Thyroid gland (tissue), 4 donors: ENCODE measurements around the gene C20orf173. TPM values are rescaled to one million over a fixed set of nuclear protein-coding genes. Genes with fewer than 3 reads are reported as not detected.

Experiments used
- DNase-seq, 2 donors: peaks; one replicate each; pipeline ENCODE4 v3.0.0-alpha.2; 2019
- H3K27ac ChIP-seq, 3 donors: fragments of 200-600 bp; sonication (generic); 1 replicate in 2 of 3; 2 replicates in 1 of 3; pipeline ENCODE4 v1.5.1; 2016 to 2019; ENCODE audit warnings: mild to moderate bottlenecking in 1 of 3, moderate library complexity in 1 of 3
- H3K27me3 ChIP-seq: fragments of 200-600 bp; sonication (generic); one replicate; pipeline ENCODE4 v1.5.1; 2019
- H3K36me3 ChIP-seq, 2 donors: fragments of 200-600 bp; sonication (generic); one replicate each; pipeline ENCODE4 v1.5.1; 2016 to 2019
- H3K4me1 ChIP-seq, 2 donors: fragments of 200-600 bp; sonication (generic); one replicate each; pipeline ENCODE4 v1.5.1; 2017 to 2019
- H3K4me3 ChIP-seq, 3 donors: fragments of 200-600 bp; sonication (generic); replicated peaks in 1 of 3; 1 replicate in 2 of 3; 2 replicates in 1 of 3; pipeline ENCODE4 v1.5.1; 2016; ENCODE audit warnings: mild to moderate bottlenecking in 1 of 3
- H3K9me3 ChIP-seq: fragments of 200-600 bp; sonication (generic); one replicate; pipeline ENCODE4 v1.5.1; 2017
- POLR2A ChIP-seq, 2 donors: fragments of 450-650 bp; IDR thresholded peaks; one replicate each; pipeline ENCODE4 v1.6.1; 2017; ENCODE audit warnings: antibody characterized with exemption in 2 of 2, mild to moderate bottlenecking in 2 of 2, moderate library complexity in 1 of 2
- WGBS, 2 donors: methylation state at CpG; one replicate each; pipeline ENCODE4 v1.1.5; 2017; 5-methylcytosine and 5-hydroxymethylcytosine counted together
- intact Hi-C: fragments of 100-400 bp; cut with DNase I; formaldehyde crosslinking; loops from one replicate; pipeline ENCODE4 v1.15.1; 2023
- total RNA-seq, 4 donors: library from RNA; depleted of rRNA; stranded (reverse); fragments of >200 nt; gene quantifications; one replicate each; pipeline ENCODE4 v1.2.3, GENCODE V29; 2016
- TF ChIP-seq, protein P1 (sequence below), 6 experiments: fragments of 200-600 bp in 3 of 6; fragments of 450-650 bp in 3 of 6; sonication (generic) in 3 of 6; IDR thresholded peaks; one replicate each; pipeline ENCODE4 v1.5.1; 2016 to 2019; ENCODE audit warnings: antibody characterized with exemption in 6 of 6, mild to moderate bottlenecking in 2 of 6, inconsistent platforms in 1 of 6, moderate library complexity in 1 of 6

Gene C20orf173
- total RNA-seq, 4 donors from 2014 or later, result not detected

DNA sequence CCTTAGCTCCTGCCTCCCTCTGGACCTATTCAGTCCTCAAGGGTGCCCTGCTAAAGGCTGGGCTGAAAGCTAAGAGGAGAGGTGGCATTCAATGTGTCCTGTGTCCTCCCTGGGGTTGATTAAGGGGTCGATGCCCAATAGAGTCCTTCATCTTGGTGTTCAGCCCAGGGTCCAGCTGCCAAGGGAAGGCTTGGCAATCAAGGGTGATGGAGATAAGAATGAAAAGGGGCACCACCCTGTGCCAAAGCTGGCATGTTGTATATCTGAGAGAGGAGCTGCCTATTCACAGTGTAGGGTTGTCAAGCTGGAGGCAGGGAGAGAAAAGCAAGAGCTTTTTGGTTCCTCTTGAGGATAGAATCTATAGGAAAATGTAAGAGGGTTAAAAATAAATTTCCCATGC is 12.3 kb downstream of the C20orf173 start:
- Histone ChIP-seq H3K36me3 (no peaks in the 10 kb centered on the region), H3K27me3 (no peaks in the 10 kb centered on the region), H3K27ac (no peak overlapping the region), H3K9me3 (no peaks in the 10 kb centered on the region), H3K4me3 (no peak overlapping the region), H3K4me1 (no peaks in the 10 kb centered on the region)
- 71 to 79% methylated on average over 1 of the region's 1 CpG for WGBS, 2 donors
- TF ChIP-seq POLR2A (IDR thresholded peaks at IDR 0.05), result no peak
- TF ChIP-seq, protein P1, sequence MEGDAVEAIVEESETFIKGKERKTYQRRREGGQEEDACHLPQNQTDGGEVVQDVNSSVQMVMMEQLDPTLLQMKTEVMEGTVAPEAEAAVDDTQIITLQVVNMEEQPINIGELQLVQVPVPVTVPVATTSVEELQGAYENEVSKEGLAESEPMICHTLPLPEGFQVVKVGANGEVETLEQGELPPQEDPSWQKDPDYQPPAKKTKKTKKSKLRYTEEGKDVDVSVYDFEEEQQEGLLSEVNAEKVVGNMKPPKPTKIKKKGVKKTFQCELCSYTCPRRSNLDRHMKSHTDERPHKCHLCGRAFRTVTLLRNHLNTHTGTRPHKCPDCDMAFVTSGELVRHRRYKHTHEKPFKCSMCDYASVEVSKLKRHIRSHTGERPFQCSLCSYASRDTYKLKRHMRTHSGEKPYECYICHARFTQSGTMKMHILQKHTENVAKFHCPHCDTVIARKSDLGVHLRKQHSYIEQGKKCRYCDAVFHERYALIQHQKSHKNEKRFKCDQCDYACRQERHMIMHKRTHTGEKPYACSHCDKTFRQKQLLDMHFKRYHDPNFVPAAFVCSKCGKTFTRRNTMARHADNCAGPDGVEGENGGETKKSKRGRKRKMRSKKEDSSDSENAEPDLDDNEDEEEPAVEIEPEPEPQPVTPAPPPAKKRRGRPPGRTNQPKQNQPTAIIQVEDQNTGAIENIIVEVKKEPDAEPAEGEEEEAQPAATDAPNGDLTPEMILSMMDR (IDR thresholded peaks at IDR 0.05), result no peak
- intact Hi-C loops, result no loop called here
- no peak for DNase-seq

DNA sequence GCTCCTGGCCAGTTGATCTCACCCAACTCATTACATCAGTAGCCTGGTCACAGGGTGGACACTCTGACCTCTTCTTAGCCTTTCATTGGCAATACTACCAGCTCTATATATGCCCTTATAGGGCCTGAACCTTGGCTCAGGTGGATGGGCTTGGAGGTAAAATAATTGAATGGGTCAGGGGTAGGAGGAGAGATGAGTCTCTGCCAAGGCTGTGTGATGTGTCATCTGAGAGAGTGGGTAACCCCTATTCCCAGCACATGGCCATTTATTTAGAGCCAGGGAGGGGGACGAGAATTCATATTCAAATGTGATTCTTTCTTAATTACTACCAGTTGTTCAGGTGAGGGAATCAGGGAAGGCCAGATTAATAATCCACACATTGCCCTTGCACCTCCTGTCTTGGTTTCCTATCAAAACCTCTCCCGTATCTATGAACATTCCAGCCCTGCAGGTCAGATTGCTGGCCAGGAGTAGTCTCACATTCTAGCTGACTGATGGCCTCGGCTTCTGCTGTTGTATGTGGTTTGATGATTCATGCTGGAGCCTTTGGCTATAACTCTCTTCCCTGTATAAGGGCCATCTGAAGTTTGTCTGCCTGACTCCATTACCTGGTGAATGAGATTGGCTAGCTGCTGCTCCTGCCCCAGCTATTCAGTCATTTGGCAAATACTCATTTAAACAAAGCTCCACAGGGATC is 13.4 kb downstream of the C20orf173 start:
- no peak overlapping the region for H3K27ac ChIP-seq
- H3K4me3 ChIP-seq, result no peak overlapping the region
- H3K36me3 ChIP-seq, result peaks cover 0 to 6% of the 10 kb centered on the region in 2 donors
- intact Hi-C loops, result no loop called here
- no peaks in the 10 kb centered on the region for H3K4me1 ChIP-seq
- TF ChIP-seq, protein P1 (IDR thresholded peaks at IDR 0.05), result no peak
- no peak for TF ChIP-seq POLR2A (IDR thresholded peaks at IDR 0.05)
- DNase-seq, result no peak
- no peaks in the 10 kb centered on the region for H3K27me3 ChIP-seq
- H3K9me3 ChIP-seq, result no peaks in the 10 kb centered on the region
- 77 to 85% methylated on average over 3 of the region's 3 CpGs for WGBS, 2 donors

DNA sequence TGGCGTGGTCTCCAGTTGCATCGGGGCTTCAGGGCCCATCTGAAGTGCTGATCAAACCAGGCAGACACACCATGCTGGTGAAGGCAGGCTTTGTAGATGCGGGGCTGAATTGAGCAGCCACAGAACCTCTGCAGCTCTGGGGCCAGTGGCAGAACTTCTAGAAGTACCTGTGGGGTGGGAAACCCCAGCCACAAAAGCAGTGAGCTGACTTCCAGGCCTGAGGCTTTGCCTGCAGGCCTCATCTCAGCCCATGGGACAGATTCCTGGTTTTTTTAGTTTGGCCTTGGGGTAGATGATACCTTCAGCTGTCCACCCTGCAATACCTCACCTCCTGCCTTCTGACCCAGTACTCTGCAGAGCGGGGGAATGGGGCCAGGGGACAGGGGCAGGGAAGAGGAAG is 14.1 kb downstream of the C20orf173 start:
- intact Hi-C loops, result no loop called here
- H3K27me3 ChIP-seq, result no peaks in the 10 kb centered on the region
- H3K4me1 ChIP-seq, result no peaks in the 10 kb centered on the region
- no peaks in the 10 kb centered on the region for H3K9me3 ChIP-seq
- DNase-seq, result no peak
- peaks cover 0 to 13% of the 10 kb centered on the region in 2 donors for H3K36me3 ChIP-seq
- no peak overlapping the region for H3K4me3 ChIP-seq
- WGBS, 2 donors, result 94 to 100% methylated on average over 2 to 4 of the region's 4 CpGs
- H3K27ac ChIP-seq, result no peak overlapping the region
- TF ChIP-seq, protein P1 (IDR thresholded peaks at IDR 0.05), result no peak
- TF ChIP-seq POLR2A (IDR thresholded peaks at IDR 0.05), result no peak

DNA sequence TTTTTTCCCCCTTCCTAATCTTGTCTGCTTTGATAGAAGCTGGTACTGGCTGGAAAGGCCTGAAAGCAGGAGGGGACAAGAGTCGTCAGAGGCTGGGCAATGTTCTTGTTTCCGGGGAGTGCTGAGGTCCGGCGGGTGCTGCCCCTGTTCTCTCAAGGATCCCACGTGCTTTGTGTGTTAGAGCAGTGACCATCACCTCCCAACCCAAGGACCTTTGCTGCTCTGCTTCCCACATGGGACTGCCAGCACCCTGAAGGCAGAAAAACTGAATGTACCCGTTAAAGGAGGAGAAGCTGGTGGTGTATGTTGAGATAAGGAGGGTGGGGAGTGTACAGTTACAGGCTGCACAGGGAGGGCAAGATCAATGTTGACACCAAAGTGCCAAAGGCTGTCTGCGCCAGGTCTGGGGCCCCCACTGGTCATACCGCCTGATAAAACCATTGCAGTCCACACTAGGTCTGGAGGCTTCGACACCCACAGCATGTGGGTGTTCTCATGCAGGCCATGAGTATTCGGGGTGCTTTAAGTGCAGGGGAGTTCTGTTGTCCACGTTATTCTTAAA is 15.0 kb downstream of the C20orf173 start:
- TF ChIP-seq, protein P1 (IDR thresholded peaks at IDR 0.05), result no peak
- no peak for TF ChIP-seq POLR2A (IDR thresholded peaks at IDR 0.05)
- peaks cover 0 to 19% of the 10 kb centered on the region in 2 donors for H3K36me3 ChIP-seq
- H3K4me1 ChIP-seq, result no peaks in the 10 kb centered on the region
- intact Hi-C loops, result no loop called here
- DNase-seq, result no peak
- no peaks in the 10 kb centered on the region for H3K9me3 ChIP-seq
- H3K27me3 ChIP-seq, result no peaks in the 10 kb centered on the region
- H3K27ac ChIP-seq, result no peak overlapping the region
- H3K4me3 ChIP-seq, result no peak overlapping the region
- 86 to 91% methylated on average over 11 of the region's 11 CpGs for WGBS, 2 donors

DNA sequence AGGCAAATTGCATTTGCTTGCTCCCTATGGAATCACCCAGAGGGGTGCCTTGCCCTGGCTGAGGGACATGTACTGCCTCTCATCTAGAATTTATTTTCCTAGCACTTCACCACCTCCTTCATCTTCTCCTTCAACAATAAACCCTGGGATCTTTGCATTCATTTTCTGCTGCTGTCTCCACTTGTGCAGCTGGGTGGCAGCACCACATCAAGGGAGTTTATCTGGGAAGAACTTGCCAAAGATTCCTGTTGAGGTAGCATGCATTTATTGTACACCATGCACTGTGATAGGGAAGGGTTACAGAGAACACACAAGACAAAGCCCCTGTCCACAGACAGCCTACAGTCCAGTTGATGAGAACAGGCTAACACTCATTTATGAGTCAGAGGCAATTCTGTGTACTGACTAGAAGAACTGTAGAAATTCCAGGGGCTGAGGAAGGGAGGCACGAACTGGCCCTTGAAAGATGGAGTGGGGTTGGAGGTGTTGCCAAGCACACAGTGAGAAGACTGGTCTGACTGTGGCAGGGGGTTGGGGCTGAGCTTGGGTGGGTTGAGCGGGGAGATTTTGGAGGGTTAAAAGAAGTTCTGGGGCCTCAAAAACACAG is 17.5 kb downstream of the C20orf173 start:
- intact Hi-C loops, result no loop called here
- Histone ChIP-seq H3K36me3 (peaks cover 6 to 35% of the 10 kb centered on the region in 2 donors), H3K9me3 (no peaks in the 10 kb centered on the region), H3K27me3 (no peaks in the 10 kb centered on the region), H3K4me3 (no peak overlapping the region), H3K4me1 (no peaks in the 10 kb centered on the region), H3K27ac (no peak overlapping the region)
- 89 to 96% methylated on average over 2 of the region's 2 CpGs for WGBS, 2 donors
- peak; percentile 9 to 22 for DNase-seq
- no peak for TF ChIP-seq POLR2A (IDR thresholded peaks at IDR 0.05)
- TF ChIP-seq, protein P1 (IDR thresholded peaks at IDR 0.05), result peak in 5 of 6 experiments; percentile 10 to 55 (median 48)
